Heart right ventricle (tissue), 16 donors: ENCODE data around the gene CSHL1. TPM values are rescaled to one million over a fixed set of nuclear protein-coding genes. Genes with fewer than 3 reads are reported as not detected.

Experiments used
- ATAC-seq, 8 donors: fragments of 200-7000 bp; cut with Tn5 transposase; one replicate each; pipeline ENCODE4 v1.9.1; 2020; ENCODE audit warnings: mild to moderate bottlenecking in 8 of 8, moderate library complexity in 8 of 8, moderate number of reproducible peaks in 1 of 8
- DNase-seq, 2 donors: peaks; one replicate each; pipeline ENCODE4 v3.0.0-alpha.2; 2020
- H3K27ac ChIP-seq, 10 donors: fragments of 200-600 bp; sonication (generic) in 2 of 10; one replicate each; pipeline versions ENCODE4 v1.5.0 to v1.8.0; 2020 to 2022; ENCODE audit warnings: mild to moderate bottlenecking in 3 of 10
- H3K27me3 ChIP-seq, 7 donors: fragments of 200-600 bp; one replicate each; pipeline ENCODE4 v1.8.0; 2021 to 2022; ENCODE audit warnings: mild to moderate bottlenecking in 2 of 7
- H3K36me3 ChIP-seq, 9 donors: fragments of 200-600 bp; sonication (generic) in 1 of 9; one replicate each; pipeline versions ENCODE4 v1.5.0 to v1.8.0; 2020 to 2022; ENCODE audit warnings: mild to moderate bottlenecking in 2 of 9
- H3K4me1 ChIP-seq, 9 donors: fragments of 200-600 bp; sonication (generic) in 1 of 9; one replicate each; pipeline versions ENCODE4 v1.5.0 to v1.8.0; 2020 to 2022; ENCODE audit warnings: mild to moderate bottlenecking in 4 of 9
- H3K4me3 ChIP-seq, 10 donors: fragments of 200-600 bp; sonication (generic) in 2 of 10; one replicate each; pipeline versions ENCODE4 v1.5.0 to v1.8.0; 2020 to 2022; ENCODE audit warnings: mild to moderate bottlenecking in 7 of 10, moderate library complexity in 2 of 10
- H3K9me3 ChIP-seq, 11 donors: fragments of 200-600 bp in 10 of 11; sonication (generic) in 2 of 11; one replicate each; pipeline versions ENCODE4 v1.5.0 to v1.8.0; 2013 to 2022; ENCODE audit warnings: mild to moderate bottlenecking in 2 of 11, control low read depth in 1 of 11, moderate library complexity in 1 of 11
- CTCF ChIP-seq, 9 donors: fragments of 200-600 bp; sonication (generic) in 2 of 9; IDR thresholded peaks; one replicate each; pipeline versions ENCODE4 v1.5.0 to v1.8.0; 2021 to 2022; ENCODE audit warnings: antibody characterized with exemption in 9 of 9, mild to moderate bottlenecking in 5 of 9, moderate library complexity in 1 of 9
- WGBS, 2 donors: extraction: QIAGEN DNeasy Blood & Tissue Kit; methylation state at CpG; one replicate each; pipeline ENCODE4 v1.1.7; 2013; ENCODE audit warnings: inconsistent platforms in 1 of 2; 5-methylcytosine and 5-hydroxymethylcytosine counted together
- intact Hi-C, 10 donors: fragments of 100-400 bp; cut with DNase I; formaldehyde crosslinking; loops; one replicate each; pipeline versions ENCODE4 v1.11.1 to v1.14.2; 2022
- polyA plus RNA-seq, 2 donors: library from polyadenylated mRNA; stranded (reverse); fragments of 200-250 nt; gene quantifications; one replicate each; pipeline ENCODE4 v1.2.3, GENCODE V29; 2013
- total RNA-seq, 10 donors: library from RNA; stranded (reverse); fragmentation: NEBNext Ultra II Directional in 3 of 10; extraction: Animal tissue kit (Norgen Biotek cat#: 25700) in 3 of 10; gene quantifications; one replicate each; pipeline versions ENCODE4 v1.2.1 to v1.2.4, GENCODE V29; 2021 to 2023
- donor health status: Arrhythmogenic right ventricular cardiomyopathy.
- donor health status: ischemic (EF 13 %, LVEDD 7.1; RV severe dilation, severe dysfunction).
- donor health status: healthy with polysubstance abuse.
- donor health status: DM: no; HTN: yes; CAD: no.
- donor health status: DM: no; HTN: no; CAD: no.
- donor health status: ischemic (EF 25% LVEDD 6.9; RV normal size, moderate dysfunction).
- donor health status: ischemic (EF 25% LVEDD 5.7; RV mildly dilated, moderate dysfunction).
- donor health status: healthy.
- donor health status: DM: yes; HTN: yes; CAD: no.
- donor health status: Ischemic cardiomyopathy.
- donor health status: ischemic (EF 35%, LVEDD 5.7; RV mildly dilated, moderate dysfunction).
- donor health status: nonischemic (EF 11% LVEDD 7.7; RV severe dilation, severe dysfunction).
- donor health status: DM: yes; HTN: yes; CAD: no.
- donor health status: PGD.
- donor health status: ischemic (EF 29% LVEDD 5.4; RV normal size, mild dysfunction).
- donor health status: nonischemic (EF 23%, LVEDD 6.1; RV moderate dilation, normal function).

The CSHL1 gene
- total and polyA plus RNA-seq, 12 donors, result not detected

- DNase-seq (no peak), ATAC-seq (no peak)
- H3K9me3 ChIP-seq, result no peaks in the 10 kb centered on the region
- TF ChIP-seq CTCF (IDR thresholded peaks at IDR 0.05), result peak in 1 of 9 donors; percentile 7
- peaks cover 0 to 12% (median 2%) of the 10 kb centered on the region in 9 donors for H3K4me1 ChIP-seq
- no peak overlapping the region for H3K4me3 ChIP-seq
- no peaks in the 10 kb centered on the region for H3K36me3 ChIP-seq
- intact Hi-C loops, result no loop called here
- no peak overlapping the region for H3K27ac ChIP-seq
- WGBS, 2 donors, result 79 to 81% methylated on average over 9 of the region's 9 CpGs
- H3K27me3 ChIP-seq, result peaks cover 0 to 7% (median 0%) of the 10 kb centered on the region in 7 donors
Measured at GRCh38 chr17:63943745-63944144, 32.7 kb upstream of the CSHL1 start.

- DNase-seq (no peak), ATAC-seq (no peak)
- no peaks in the 10 kb centered on the region for H3K9me3 ChIP-seq
- H3K36me3 ChIP-seq, result no peaks in the 10 kb centered on the region
- no peaks in the 10 kb centered on the region for H3K27me3 ChIP-seq
- TF ChIP-seq CTCF (IDR thresholded peaks at IDR 0.05), result no peak
- no peak overlapping the region for H3K4me3 ChIP-seq
- H3K4me1 ChIP-seq, result peaks cover 0 to 12% (median 5%) of the 10 kb centered on the region in 9 donors
- 94 to 96% methylated on average over 21 of the region's 21 CpGs for WGBS, 2 donors
- H3K27ac ChIP-seq, result no peak overlapping the region
- intact Hi-C loops, result no loop called here
Measured at GRCh38 chr17:63942309-63942985, 31.4 kb upstream of the CSHL1 start.

GRCh38 chr17:63941751-63942150 lies 30.7 kb upstream of the CSHL1 start:
- no peaks in the 10 kb centered on the region for H3K27me3 ChIP-seq
- no peaks in the 10 kb centered on the region for H3K36me3 ChIP-seq
- 91 to 93% methylated on average over 23 of the region's 23 CpGs for WGBS, 2 donors
- no peak for ATAC-seq
- no peaks in the 10 kb centered on the region for H3K9me3 ChIP-seq
- intact Hi-C loops, result no loop called here
- no peak for DNase-seq
- H3K27ac ChIP-seq, result no peak overlapping the region
- peaks cover 0 to 9% (median 4%) of the 10 kb centered on the region in 9 donors for H3K4me1 ChIP-seq
- no peak overlapping the region for H3K4me3 ChIP-seq
- TF ChIP-seq CTCF (IDR thresholded peaks at IDR 0.05), result no peak

- intact Hi-C loops, result no loop called here
- DNase-seq (no peak), ATAC-seq (no peak)
- H3K36me3 ChIP-seq, result no peaks in the 10 kb centered on the region
- H3K4me1 ChIP-seq, result peaks cover 0 to 5% (median 0%) of the 10 kb centered on the region in 9 donors
- H3K27me3 ChIP-seq, result no peaks in the 10 kb centered on the region
- no peak overlapping the region for H3K27ac ChIP-seq
- TF ChIP-seq CTCF (IDR thresholded peaks at IDR 0.05), result no peak
- WGBS, 2 donors, result 97% methylated on average over 12 of the region's 12 CpGs
- no peaks in the 10 kb centered on the region for H3K9me3 ChIP-seq
- H3K4me3 ChIP-seq, result no peak overlapping the region
Measured at GRCh38 chr17:63941162-63941561, 30.1 kb upstream of the CSHL1 start.
